Trophoblast cell (in vitro differentiated cells and primary cell): ENCODE results near the gene ELFN1.

Source experiments
- DNase-seq, 2 donors: peaks; one replicate each; pipeline ENCODE4 v3.0.0-alpha.2; 2016
- H2AFZ ChIP-seq: 2 replicates; pipeline ENCODE4 v1.6.1; 2013; ENCODE audit warnings: low read length, moderate library complexity, mild to moderate bottlenecking; ENCODE audit not compliant: insufficient read depth, poor library complexity
- H2AK5ac ChIP-seq: 2 replicates; pipeline ENCODE4 v1.6.1; 2013; ENCODE audit warnings: mild to moderate bottlenecking, low read length
- H2BK120ac ChIP-seq: 2 replicates; pipeline ENCODE4 v1.6.1; 2013; ENCODE audit warnings: low read length, mild to moderate bottlenecking, moderate library complexity; ENCODE audit not compliant: insufficient read depth, poor library complexity
- H2BK12ac ChIP-seq: 2 replicates; pipeline ENCODE4 v1.6.1; 2013; ENCODE audit warnings: mild to moderate bottlenecking, low read length, moderate library complexity
- H2BK5ac ChIP-seq: 2 replicates; pipeline ENCODE4 v1.6.1; 2013; ENCODE audit warnings: low read length, low read depth, moderate library complexity, mild to moderate bottlenecking; ENCODE audit not compliant: poor library complexity
- H3K14ac ChIP-seq: 2 replicates; pipeline ENCODE4 v1.6.1; 2013; ENCODE audit warnings: mild to moderate bottlenecking, low read length
- H3K18ac ChIP-seq: 2 replicates; pipeline ENCODE4 v1.6.1; 2013; ENCODE audit warnings: mild to moderate bottlenecking, low read length
- H3K23ac ChIP-seq: 2 replicates; pipeline ENCODE4 v1.6.1; 2013; ENCODE audit warnings: low read length
- H3K27ac ChIP-seq: 2 replicates; pipeline ENCODE4 v1.5.1; 2013; ENCODE audit warnings: low read depth, mild to moderate bottlenecking, inconsistent platforms, low read length, moderate library complexity
- H3K27me3 ChIP-seq: 2 replicates; pipeline ENCODE4 v1.6.1; 2013; ENCODE audit warnings: inconsistent platforms, mild to moderate bottlenecking, low read length, moderate library complexity; ENCODE audit not compliant: insufficient read depth
- H3K36me3 ChIP-seq, 2 experiments: 1 replicate in 1 of 2; 2 replicates in 1 of 2; pipeline ENCODE4 v1.6.1; 2013; ENCODE audit warnings: low read length in 2 of 2, mild to moderate bottlenecking in 2 of 2, moderate library complexity in 1 of 2; ENCODE audit not compliant: insufficient read depth in 2 of 2, control insufficient read depth in 1 of 2
- H3K4ac ChIP-seq: 2 replicates; pipeline ENCODE4 v1.6.1; 2013; ENCODE audit warnings: low read depth, mild to moderate bottlenecking, low read length, moderate library complexity
- H3K4me1 ChIP-seq, 2 experiments: 1 replicate in 1 of 2; 2 replicates in 1 of 2; pipeline ENCODE4 v1.6.1; 2013; ENCODE audit warnings: low read length in 2 of 2, mild to moderate bottlenecking in 2 of 2, moderate library complexity in 1 of 2; ENCODE audit not compliant: insufficient read depth in 2 of 2, control insufficient read depth in 1 of 2
- H3K4me2 ChIP-seq: 2 replicates; pipeline ENCODE4 v1.6.1; 2013; ENCODE audit warnings: inconsistent platforms, mild to moderate bottlenecking, low read length, moderate library complexity
- H3K4me3 ChIP-seq: 2 replicates; pipeline ENCODE4 v1.5.1; 2013; ENCODE audit warnings: mild to moderate bottlenecking, low read depth, low read length, inconsistent platforms
- H3K79me1 ChIP-seq: one replicate; pipeline ENCODE4 v1.6.1; 2013; ENCODE audit warnings: low read length
- H3K79me2 ChIP-seq: 2 replicates; pipeline ENCODE4 v1.6.1; 2013; ENCODE audit warnings: low read length, mild to moderate bottlenecking; ENCODE audit not compliant: control insufficient read depth, insufficient read depth, poor library complexity
- H3K9ac ChIP-seq: 2 replicates; pipeline ENCODE4 v1.6.1; 2013; ENCODE audit warnings: mild to moderate bottlenecking, low read length
- H3K9me3 ChIP-seq: 2 replicates; pipeline ENCODE4 v1.6.1; 2013; ENCODE audit warnings: low read depth, mild to moderate bottlenecking, control low read depth, inconsistent platforms, low read length; ENCODE audit not compliant: insufficient read depth
- H4K12ac ChIP-seq: 2 replicates; pipeline ENCODE4 v1.6.1; 2013; ENCODE audit warnings: low read depth, mild to moderate bottlenecking, low read length, moderate library complexity
- H4K8ac ChIP-seq: 2 replicates; pipeline ENCODE4 v1.6.1; 2013; ENCODE audit warnings: low read depth, mild to moderate bottlenecking, low read length, moderate library complexity
- H4K91ac ChIP-seq: one replicate; pipeline ENCODE4 v1.6.1; 2013; ENCODE audit warnings: low read depth, mild to moderate bottlenecking, low read length, moderate library complexity
- WGBS: extraction: QIAGEN DNeasy Blood & Tissue Kit; methylation state at CpG from one replicate; pipeline ENCODE4 v1.1.7; 2013; ENCODE audit warnings: missing lambda C conversion rate; ENCODE audit not compliant: insufficient read length, insufficient coverage; ENCODE audit errors: extremely low coverage; 5-methylcytosine and 5-hydroxymethylcytosine counted together

ELFN1 gene

DNA sequence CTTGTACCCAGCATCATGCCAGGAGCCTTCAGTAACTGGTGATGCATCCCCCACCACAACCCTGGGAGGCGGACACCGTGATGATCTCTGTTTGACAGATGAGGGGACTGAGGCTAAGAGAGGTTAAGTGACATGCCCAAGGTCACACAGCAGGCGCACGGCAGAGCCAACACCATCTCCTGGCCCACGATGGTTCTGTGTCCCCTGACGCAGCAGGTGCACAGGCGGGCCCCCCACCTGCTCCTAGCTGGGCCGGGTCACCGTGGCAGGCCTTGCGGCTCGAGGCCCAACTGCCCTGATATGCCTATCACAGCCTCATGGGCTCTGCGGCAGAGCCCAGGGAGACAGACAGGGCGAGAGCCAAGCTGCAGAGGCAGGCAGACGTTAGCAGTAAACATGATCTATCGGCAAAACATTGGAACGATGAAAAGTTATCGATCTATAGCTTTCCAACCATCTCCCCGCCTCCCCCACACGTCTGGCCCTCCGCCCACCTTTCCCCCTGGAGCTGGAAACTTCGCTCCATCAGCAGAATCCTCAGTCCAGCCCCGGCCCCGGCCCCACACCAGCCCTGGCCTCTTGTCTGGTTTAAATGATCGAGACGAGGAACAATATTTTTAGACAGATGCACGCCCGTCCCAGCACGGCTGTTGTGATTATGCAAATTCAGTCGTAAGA is 65.9 kb downstream of the ELFN1 start:
- Histone ChIP-seq H2BK5ac (no peak overlapping the region), H2BK120ac (no peak overlapping the region), H3K27ac (no peak overlapping the region), H4K8ac (no peak overlapping the region), H3K79me1 (no peaks in the 10 kb centered on the region), H3K9me3 (peaks cover 3% of the 10 kb centered on the region), H3K14ac (no peak overlapping the region), H3K4ac (no peak overlapping the region), H3K18ac (no peak overlapping the region), H2AK5ac (no peak overlapping the region), H4K12ac (no peak overlapping the region), H3K27me3 (no peaks in the 10 kb centered on the region), H3K79me2 (no peaks in the 10 kb centered on the region), H2BK12ac (no peak overlapping the region), H3K4me1 (no peaks in the 10 kb centered on the region), H3K4me2 (no peak overlapping the region), H4K91ac (no peak overlapping the region), H2AFZ (no peak overlapping the region), H3K23ac (no peak overlapping the region), H3K36me3 (no peaks in the 10 kb centered on the region), H3K4me3 (no peak overlapping the region), H3K9ac (no peak overlapping the region)
- WGBS: no CpG with 5 or more reads among the region's 29 CpGs
- no peak for DNase-seq

DNA sequence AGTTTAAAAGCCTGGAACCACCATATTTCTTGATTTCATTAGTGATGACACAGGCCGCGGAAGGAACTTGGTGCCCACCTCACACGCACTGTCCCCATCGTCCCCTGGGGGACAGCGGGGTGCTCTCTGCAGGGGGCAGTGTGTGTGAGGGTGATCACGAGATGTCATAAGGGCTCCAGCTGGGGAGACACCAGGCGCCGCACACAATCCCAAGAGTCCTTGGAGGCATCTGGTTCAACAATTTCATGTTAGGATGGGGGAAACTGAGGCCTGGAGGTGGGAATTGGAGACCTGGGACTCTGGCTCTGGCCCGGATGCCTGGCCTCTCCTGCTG is 66.4 kb downstream of the ELFN1 start:
- H3K9ac ChIP-seq: no peak overlapping the region
- H2AK5ac ChIP-seq: no peak overlapping the region
- no peak overlapping the region for H3K23ac ChIP-seq
- no CpG with 5 or more reads among the region's 9 CpGs for WGBS
- no peak overlapping the region for H2BK12ac ChIP-seq
- H3K14ac ChIP-seq: no peak overlapping the region
- H3K9me3 ChIP-seq: peaks cover 3% of the 10 kb centered on the region
- H2BK120ac ChIP-seq: no peak overlapping the region
- H3K79me2 ChIP-seq: no peaks in the 10 kb centered on the region
- no peaks in the 10 kb centered on the region for H3K36me3 ChIP-seq
- H3K27me3 ChIP-seq: no peaks in the 10 kb centered on the region
- no peak overlapping the region for H4K8ac ChIP-seq
- no peak overlapping the region for H2BK5ac ChIP-seq
- no peak overlapping the region for H3K4me2 ChIP-seq
- no peak for DNase-seq
- no peak overlapping the region for H2AFZ ChIP-seq
- no peak overlapping the region for H3K27ac ChIP-seq
- no peak overlapping the region for H4K12ac ChIP-seq
- no peaks in the 10 kb centered on the region for H3K4me1 ChIP-seq
- no peak overlapping the region for H3K18ac ChIP-seq
- no peak overlapping the region for H4K91ac ChIP-seq
- no peaks in the 10 kb centered on the region for H3K79me1 ChIP-seq
- H3K4me3 ChIP-seq: no peak overlapping the region
- no peak overlapping the region for H3K4ac ChIP-seq

GRCh38 chr7:1736830-1737229 is 66.8 kb downstream of the ELFN1 start:
- no peak overlapping the region for H4K12ac ChIP-seq
- H4K91ac ChIP-seq: no peak overlapping the region
- H3K14ac ChIP-seq: no peak overlapping the region
- H3K4ac ChIP-seq: no peak overlapping the region
- H4K8ac ChIP-seq: no peak overlapping the region
- H3K79me1 ChIP-seq: no peaks in the 10 kb centered on the region
- H2BK120ac ChIP-seq: no peak overlapping the region
- no peaks in the 10 kb centered on the region for H3K36me3 ChIP-seq
- H2AFZ ChIP-seq: no peak overlapping the region
- H2BK12ac ChIP-seq: no peak overlapping the region
- no peak overlapping the region for H2BK5ac ChIP-seq
- H3K4me1 ChIP-seq: no peaks in the 10 kb centered on the region
- H2AK5ac ChIP-seq: no peak overlapping the region
- H3K4me2 ChIP-seq: no peak overlapping the region
- H3K27me3 ChIP-seq: no peaks in the 10 kb centered on the region
- no peak overlapping the region for H3K18ac ChIP-seq
- DNase-seq: no peak
- peaks cover 3% of the 10 kb centered on the region for H3K9me3 ChIP-seq
- H3K23ac ChIP-seq: no peak overlapping the region
- H3K27ac ChIP-seq: no peak overlapping the region
- no peak overlapping the region for H3K4me3 ChIP-seq
- no CpG with 5 or more reads among the region's 8 CpGs for WGBS
- no peak overlapping the region for H3K9ac ChIP-seq
- no peaks in the 10 kb centered on the region for H3K79me2 ChIP-seq

DNA sequence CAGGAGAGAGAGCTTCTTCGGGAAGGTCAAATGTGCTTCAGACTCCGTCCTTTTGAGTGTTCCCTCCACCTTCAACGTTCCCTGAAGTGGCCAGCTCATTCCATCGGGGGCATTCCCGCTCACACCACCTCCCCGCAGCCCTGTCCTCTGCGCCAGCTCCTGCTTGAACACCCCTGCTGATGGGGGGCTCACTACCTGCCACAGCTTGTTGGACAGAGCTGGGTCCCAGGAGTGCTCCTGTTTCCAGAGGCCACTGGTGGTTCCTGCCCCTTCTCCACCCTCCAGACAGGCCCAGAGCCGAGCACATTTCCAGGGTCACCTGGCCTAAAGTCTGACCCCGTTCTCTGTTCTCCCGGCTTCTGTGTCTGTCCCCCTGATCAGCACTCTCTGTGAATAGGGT is 67.4 kb downstream of the ELFN1 start:
- Histone ChIP-seq H4K12ac (no peak overlapping the region), H3K27me3 (no peaks in the 10 kb centered on the region), H3K27ac (no peak overlapping the region), H3K4me3 (no peak overlapping the region), H3K14ac (no peak overlapping the region), H3K9me3 (peaks cover 3% of the 10 kb centered on the region), H2BK5ac (no peak overlapping the region), H2AK5ac (no peak overlapping the region), H3K4me1 (no peaks in the 10 kb centered on the region), H3K79me2 (no peaks in the 10 kb centered on the region), H2AFZ (no peak overlapping the region), H3K79me1 (no peaks in the 10 kb centered on the region), H3K4me2 (no peak overlapping the region), H3K36me3 (no peaks in the 10 kb centered on the region), H3K18ac (no peak overlapping the region), H2BK120ac (no peak overlapping the region), H3K9ac (no peak overlapping the region), H2BK12ac (no peak overlapping the region), H4K91ac (no peak overlapping the region), H3K4ac (no peak overlapping the region), H4K8ac (no peak overlapping the region), H3K23ac (no peak overlapping the region)
- DNase-seq: no peak
- no CpG with 5 or more reads among the region's 10 CpGs for WGBS
